Measurements from ENCODE around the gene MYO1E.

- no peak for TF ChIP-seq POLR2AphosphoS5 (IDR thresholded peaks at IDR 0.05; ENCODE audit: low read depth, low read length)
- no peak for TF ChIP-seq CTCF (IDR thresholded peaks at IDR 0.05; ENCODE audit: control extremely low read depth in 1 of 3, insufficient read depth in 1 of 3, low read depth in 1 of 3, low read length in 3 of 3)
- TF ChIP-seq ATF2 (IDR thresholded peaks at IDR 0.05; ENCODE audit: low read length), result no peak
- TF ChIP-seq EZH2 (IDR thresholded peaks at IDR 0.05; ENCODE audit: low read depth, low read length, severe bottlenecking), result no peak
- no peak for TF ChIP-seq EGR1 (IDR thresholded peaks at IDR 0.05; ENCODE audit: borderline replicate concordance, low read depth, low read length)
Measured at GRCh38 chr15:59186501-59186900, 186.2 kb downstream of the MYO1E start.
